ENCODE results near the gene EZR. TPM values are rescaled to one million over a fixed set of nuclear protein-coding genes. Genes with fewer than 3 reads are reported as not detected.
"Not testable (repeated sequence)": the region's sequence is repeated elsewhere in the genome, so short reads cannot be mapped to it uniquely, and the experiment has no call there.

The EZR gene
- total RNA-seq, 2 donors from 2014 or later, result 257 to 424 TPM

DNA sequence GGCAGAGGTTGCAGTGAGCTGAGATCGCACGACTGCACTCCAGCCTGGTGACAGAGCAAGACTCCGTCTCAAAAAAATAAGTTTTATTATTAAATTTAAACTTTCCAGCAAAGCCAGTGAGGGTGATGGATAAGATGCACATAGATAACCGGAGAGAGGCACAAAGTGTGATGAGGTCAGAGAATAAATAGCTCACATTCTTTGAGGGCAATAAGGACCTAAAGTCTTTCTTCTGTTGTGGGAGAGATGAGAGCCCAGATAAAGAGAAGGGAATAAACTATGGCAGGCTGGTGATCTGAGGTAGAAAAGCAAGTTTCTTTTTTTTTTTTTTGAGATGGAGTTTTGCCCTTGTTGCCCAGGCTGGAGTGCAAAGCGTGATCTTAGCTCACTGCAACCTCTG is 20.6 kb upstream of the EZR start:
- no peaks in the 10 kb centered on the region for H3K36me3 ChIP-seq
- no peaks in the 10 kb centered on the region for H3K9me3 ChIP-seq
- TF ChIP-seq CTCF (IDR thresholded peaks at IDR 0.05), result no peak
- H3K27me3 ChIP-seq, result no peaks in the 10 kb centered on the region
- no peak overlapping the region for H3K4me3 ChIP-seq
- no peak overlapping the region for H3K9ac ChIP-seq (ENCODE audit: low read depth in 2 of 2, low read length in 2 of 2)
- no peaks in the 10 kb centered on the region for H3K4me1 ChIP-seq
- intact Hi-C loops (cut with DNase I), result no loop called here
- no peak overlapping the region for H3K27ac ChIP-seq
- no peak for DNase-seq

- H3K27ac ChIP-seq; H3K36me3 ChIP-seq; intact Hi-C loops (cut with DNase I); H3K9me3 ChIP-seq; H3K27me3 ChIP-seq; H3K4me1 ChIP-seq; H3K9ac ChIP-seq (ENCODE audit: low read depth in 2 of 2, low read length in 2 of 2); H3K4me3 ChIP-seq; DNase-seq: not testable (repeated sequence)
Measured at GRCh38 chr6:158838790-158839189, 19.6 kb upstream of the EZR start.

GRCh38 chr6:158837684-158838625 is 18.8 kb upstream of the EZR start:
- no peak for DNase-seq
- intact Hi-C loops (cut with DNase I), result no loop called here
- no peak for TF ChIP-seq CTCF (IDR thresholded peaks at IDR 0.05)
- Histone ChIP-seq H3K36me3 (no peaks in the 10 kb centered on the region), H3K9me3 (no peaks in the 10 kb centered on the region), H3K27me3 (no peaks in the 10 kb centered on the region), H3K4me3 (no peak overlapping the region), H3K27ac (no peak overlapping the region), H3K9ac (ENCODE audit: low read depth in 2 of 2, low read length in 2 of 2) (no peak overlapping the region), H3K4me1 (no peaks in the 10 kb centered on the region)

- no peak overlapping the region for H3K9ac ChIP-seq (ENCODE audit: low read depth in 2 of 2, low read length in 2 of 2)
- no peaks in the 10 kb centered on the region for H3K27me3 ChIP-seq
- no peaks in the 10 kb centered on the region for H3K36me3 ChIP-seq
- no peak overlapping the region for H3K4me3 ChIP-seq
- H3K27ac ChIP-seq, result no peak overlapping the region
- intact Hi-C loops (cut with DNase I), result no loop called here
- no peaks in the 10 kb centered on the region for H3K9me3 ChIP-seq
- no peaks in the 10 kb centered on the region for H3K4me1 ChIP-seq
- DNase-seq, result no peak
- no peak for TF ChIP-seq CTCF (IDR thresholded peaks at IDR 0.05)
Measured at GRCh38 chr6:158836625-158837311, 17.6 kb upstream of the EZR start.

- Histone ChIP-seq H3K36me3 (no peaks in the 10 kb centered on the region), H3K4me1 (no peaks in the 10 kb centered on the region), H3K9ac (ENCODE audit: low read depth in 2 of 2, low read length in 2 of 2) (no peak overlapping the region), H3K9me3 (no peaks in the 10 kb centered on the region), H3K27ac (peak overlapping the region; percentile 80), H3K4me3 (no peak overlapping the region), H3K27me3 (no peaks in the 10 kb centered on the region)
- TF ChIP-seq CTCF (IDR thresholded peaks at IDR 0.05), result no peak
- peak; percentile 76 for DNase-seq
- intact Hi-C loops (cut with DNase I), result no loop called here
Measured at GRCh38 chr6:158835616-158836221, 16.6 kb upstream of the EZR start.

Measured in colonic mucosa (tissue), 4 donors.